CD4-positive, alpha-beta T cell (primary cell): ENCODE data around the gene PDILT. TPM values are rescaled to one million over a fixed set of nuclear protein-coding genes. Genes with fewer than 3 reads are reported as not detected.

ENCODE experiments used
- ATAC-seq: fragments of 200-7000 bp; cut with Tn5 transposase; one replicate; pipeline ENCODE4 v1.10.0; 2022; ENCODE audit warnings: mild to moderate bottlenecking; ENCODE audit not compliant: poor library complexity
- CTCF ChIA-PET: fragments of 350-600 bp; sonication (Branson Sonifier 250); formaldehyde crosslinking; loops from one replicate; lab custom pipeline; 2021; ENCODE audit warnings: antibody characterized with exemption, inconsistent platforms; lab: Charles Lee
- POLR2A ChIA-PET: fragments of 350-600 bp; sonication (Branson Sonifier 250); formaldehyde crosslinking; loops from one replicate; lab custom pipeline; 2021; ENCODE audit warnings: antibody characterized with exemption, inconsistent platforms; lab: Charles Lee
- DNase-seq, 14 experiments: peaks; one replicate each; pipeline ENCODE4 v3.0.0-alpha.2; 2013 to 2020; ENCODE audit warnings: mixed read lengths in 2 of 14
- H3K27ac ChIP-seq, 2 donors: one replicate each; pipeline versions ENCODE4 v1.5.1 to v1.7.0; 2013; ENCODE audit warnings: low read length in 2 of 2, low read depth in 1 of 2, mild to moderate bottlenecking in 1 of 2
- H3K27me3 ChIP-seq, 2 experiments: 1 replicate in 1 of 2; 2 replicates in 1 of 2; pipeline versions ENCODE4 v1.6.1 to v1.7.0; 2013; ENCODE audit warnings: low read length in 2 of 2, control low read depth in 1 of 2, mild to moderate bottlenecking in 1 of 2, moderate library complexity in 1 of 2; ENCODE audit not compliant: insufficient read depth in 2 of 2, control insufficient read depth in 1 of 2
- H3K36me3 ChIP-seq: one replicate; pipeline ENCODE4 v1.6.1; 2013; ENCODE audit warnings: low read length, control low read depth; ENCODE audit not compliant: insufficient read depth
- H3K4me1 ChIP-seq: one replicate; pipeline ENCODE4 v1.6.1; 2013; ENCODE audit warnings: low read length, control low read depth; ENCODE audit not compliant: insufficient read depth
- H3K4me3 ChIP-seq: one replicate; pipeline ENCODE4 v1.5.1; 2013; ENCODE audit warnings: mild to moderate bottlenecking, low read length, moderate library complexity
- H3K9me3 ChIP-seq, 2 experiments: 1 replicate in 1 of 2; 2 replicates in 1 of 2; pipeline versions ENCODE4 v1.6.1 to v1.7.0; 2013; ENCODE audit warnings: low read length in 2 of 2, mild to moderate bottlenecking in 2 of 2, control low read depth in 1 of 2, moderate library complexity in 1 of 2; ENCODE audit not compliant: control insufficient read depth in 1 of 2, insufficient read depth in 1 of 2
- H3K27ac Mint-ChIP-seq: one replicate; pipeline ENCODE4 v1.8.0; 2020; ENCODE audit warnings: mixed read lengths
- H3K27me3 Mint-ChIP-seq: one replicate; pipeline ENCODE4 v1.8.0; 2021; ENCODE audit warnings: mixed read lengths
- H3K36me3 Mint-ChIP-seq: one replicate; pipeline ENCODE4 v1.8.0; 2021; ENCODE audit warnings: low read depth, mixed read lengths
- H3K4me1 Mint-ChIP-seq: one replicate; pipeline ENCODE4 v1.8.0; 2021; ENCODE audit warnings: low read depth, mixed read lengths
- H3K4me3 Mint-ChIP-seq: one replicate; pipeline ENCODE4 v1.8.0; 2020; ENCODE audit warnings: mild to moderate bottlenecking, mixed read lengths
- H3K9me3 Mint-ChIP-seq: one replicate; pipeline ENCODE4 v1.8.0; 2020; ENCODE audit warnings: mixed read lengths
- CTCF ChIP-seq: fragments of 200-600 bp; IDR thresholded peaks from one replicate; pipeline ENCODE4 v1.8.0; 2022; ENCODE audit warnings: antibody characterized with exemption, mild to moderate bottlenecking
- intact Hi-C, 2 experiments: fragments of 100-400 bp; cut with DNase I in 1 of 2; cut with micrococcal nuclease in 1 of 2; formaldehyde crosslinking; loops; one replicate each; pipeline versions ENCODE4 v1.15.1 to v1.9.0; 2023 to 2025; cut with DNase I, micrococcal nuclease
- total RNA-seq, 174 experiments: library from RNA in 2 of 174; stranded (reverse) in 2 of 174; gene quantifications; one replicate each; pipeline ENCODE4 v1.2.3 and lab custom pipeline; 2021 to 2026

Gene PDILT
- total RNA-seq, 2 experiments from 2014 or later, result not detected

GRCh38 chr16:20317117-20317516 lies 87.4 kb downstream of the PDILT start:
- H3K9me3 ChIP-seq, result no peaks in the 10 kb centered on the region
- intact Hi-C loops, result no loop called here
- ChIA-PET POLR2A (no interaction called here), CTCF (no interaction called here)
- H3K4me3 ChIP-seq, result no peak overlapping the region
- H3K4me3 Mint-ChIP-seq, result no peak overlapping the region
- TF ChIP-seq CTCF, result no peak
- H3K4me1 Mint-ChIP-seq, result no peaks in the 10 kb centered on the region
- no peaks in the 10 kb centered on the region for H3K36me3 ChIP-seq
- no peaks in the 10 kb centered on the region for H3K9me3 Mint-ChIP-seq
- H3K36me3 Mint-ChIP-seq, result no peaks in the 10 kb centered on the region
- no peaks in the 10 kb centered on the region for H3K27me3 ChIP-seq
- H3K27me3 Mint-ChIP-seq, result no peaks in the 10 kb centered on the region
- H3K27ac ChIP-seq, result no peak overlapping the region
- no peaks in the 10 kb centered on the region for H3K4me1 ChIP-seq
- DNase-seq (no peak), ATAC-seq (no peak)
- H3K27ac Mint-ChIP-seq, result no peak overlapping the region

- intact Hi-C loops, result no loop called here
- H3K9me3 ChIP-seq, result no peaks in the 10 kb centered on the region
- POLR2A ChIA-PET, result no interaction called here
- TF ChIP-seq CTCF, result no peak
- H3K27ac Mint-ChIP-seq, result no peak overlapping the region
- H3K36me3 ChIP-seq, result no peaks in the 10 kb centered on the region
- no peaks in the 10 kb centered on the region for H3K36me3 Mint-ChIP-seq
- CTCF ChIA-PET, result no interaction called here
- H3K4me1 Mint-ChIP-seq, result no peaks in the 10 kb centered on the region
- ATAC-seq, result no peak
- no peak overlapping the region for H3K4me3 Mint-ChIP-seq
- H3K9me3 Mint-ChIP-seq, result no peaks in the 10 kb centered on the region
- no peaks in the 10 kb centered on the region for H3K4me1 ChIP-seq
- H3K27me3 ChIP-seq, result no peaks in the 10 kb centered on the region
- H3K4me3 ChIP-seq, result no peak overlapping the region
- no peak overlapping the region for H3K27ac ChIP-seq
- DNase-seq, result no peak
- H3K27me3 Mint-ChIP-seq, result no peaks in the 10 kb centered on the region
These were observed 87.8 kb downstream of the PDILT start for GRCh38 chr16:20316715-20317114.

- no peak overlapping the region for H3K27ac ChIP-seq
- H3K27me3 ChIP-seq, result no peaks in the 10 kb centered on the region
- no peaks in the 10 kb centered on the region for H3K4me1 Mint-ChIP-seq
- H3K4me1 ChIP-seq, result no peaks in the 10 kb centered on the region
- no peaks in the 10 kb centered on the region for H3K27me3 Mint-ChIP-seq
- DNase-seq, result no peak
- H3K9me3 Mint-ChIP-seq, result no peaks in the 10 kb centered on the region
- H3K4me3 Mint-ChIP-seq, result no peak overlapping the region
- POLR2A ChIA-PET, result no interaction called here
- CTCF ChIA-PET, result no interaction called here
- intact Hi-C loops, result no loop called here
- H3K36me3 ChIP-seq, result no peaks in the 10 kb centered on the region
- no peaks in the 10 kb centered on the region for H3K36me3 Mint-ChIP-seq
- no peak overlapping the region for H3K4me3 ChIP-seq
- TF ChIP-seq CTCF, result no peak
- no peak for ATAC-seq
- H3K9me3 ChIP-seq, result no peaks in the 10 kb centered on the region
- no peak overlapping the region for H3K27ac Mint-ChIP-seq
These were observed 88.8 kb downstream of the PDILT start for GRCh38 chr16:20315764-20316163.
